CD4-positive, alpha-beta T cell treated with Interferon alpha-2 for 1 hour (primary cell): ENCODE results near the gene NAA10.

ENCODE experiments used
- DNase-seq, 2 donors: peaks; one replicate each; pipeline ENCODE4 v3.0.0-alpha.2; 2020 to 2022

Gene NAA10

DNA sequence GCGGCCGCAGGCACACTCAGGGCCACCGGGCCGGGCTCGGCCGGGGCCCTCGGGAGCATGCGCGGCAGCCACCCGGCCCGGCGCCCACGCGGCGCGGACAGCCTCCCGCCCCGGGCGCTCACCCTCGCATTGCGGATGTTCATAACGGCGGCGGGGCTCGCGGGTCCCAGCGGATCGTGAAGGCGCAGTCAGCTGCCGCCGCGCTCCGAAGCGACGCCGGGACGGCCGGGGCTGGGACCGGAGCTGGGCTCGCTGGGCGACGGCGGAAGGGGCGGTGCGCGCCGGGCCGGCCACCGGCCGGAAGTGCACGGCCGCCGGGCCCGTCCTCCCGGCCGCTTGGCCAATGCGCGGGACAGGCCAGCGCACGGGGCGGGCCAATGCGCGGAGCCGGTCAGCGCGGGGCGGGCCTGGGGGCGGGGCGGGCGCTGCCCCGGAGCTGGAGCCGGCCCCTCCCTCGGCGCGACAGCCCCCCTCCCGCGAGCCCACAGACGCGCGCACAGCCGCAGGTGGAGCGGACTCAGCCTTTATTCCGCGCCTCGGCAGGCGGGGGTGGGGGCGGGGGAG is at the start of gene NAA10:
Gene NAA10 (minus strand): TSS at position 276 of the 564 bp plus-strand sequence. CDS start 133 bp downstream, at position 143.
- peak; percentile 57 to 76 for DNase-seq

GRCh38 chrX:153983321-153983801 is 48.5 kb upstream of the NAA10 start:
- peak in 1 of 2 donors; percentile 35 for DNase-seq

- DNase-seq: peak; percentile 72 to 82
Observed at GRCh38 chrX:153981771-153982533, 47.1 kb upstream of the NAA10 start.

DNA sequence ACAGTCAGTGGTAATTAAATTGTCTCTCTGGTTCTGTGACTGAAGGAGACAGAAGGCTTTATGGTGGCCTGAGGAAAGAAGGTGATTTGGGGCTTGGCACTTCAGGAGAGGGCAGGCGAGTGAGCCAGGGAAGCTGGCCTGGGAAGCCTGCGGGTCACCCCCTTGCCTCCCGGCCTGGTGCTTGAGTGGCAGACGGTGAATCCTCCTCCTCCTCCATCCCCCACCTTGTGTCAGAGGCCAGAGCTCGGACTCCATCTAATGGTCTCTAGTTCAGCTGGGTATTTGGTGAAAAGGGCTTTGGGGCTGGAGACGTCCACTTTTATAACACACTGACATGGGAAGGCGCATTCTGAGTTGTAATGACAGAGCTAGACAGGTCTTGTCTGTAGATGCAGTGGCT is 46.4 kb upstream of the NAA10 start:
- no peak for DNase-seq

DNA sequence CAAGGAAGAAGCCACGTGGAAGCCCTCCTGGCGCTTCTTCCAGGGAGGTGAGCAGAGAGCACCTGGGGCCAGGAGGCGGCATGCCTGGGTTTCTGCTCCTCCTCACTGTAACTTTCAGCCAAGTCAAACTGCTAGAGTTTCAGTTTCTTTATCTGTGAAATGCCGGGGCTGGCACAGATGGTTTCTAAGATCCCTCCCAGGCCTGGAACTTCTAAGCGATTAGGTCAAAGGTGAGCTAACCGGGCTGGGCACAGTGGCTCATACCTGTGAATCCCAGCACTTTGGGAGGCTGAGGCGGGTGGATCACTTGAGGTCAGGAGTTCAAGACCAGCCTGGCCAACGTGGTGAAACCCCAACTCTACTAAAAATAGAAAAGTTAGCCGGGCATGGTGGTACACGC is 45.6 kb upstream of the NAA10 start:
- peak; percentile 47 to 71 for DNase-seq

DNA sequence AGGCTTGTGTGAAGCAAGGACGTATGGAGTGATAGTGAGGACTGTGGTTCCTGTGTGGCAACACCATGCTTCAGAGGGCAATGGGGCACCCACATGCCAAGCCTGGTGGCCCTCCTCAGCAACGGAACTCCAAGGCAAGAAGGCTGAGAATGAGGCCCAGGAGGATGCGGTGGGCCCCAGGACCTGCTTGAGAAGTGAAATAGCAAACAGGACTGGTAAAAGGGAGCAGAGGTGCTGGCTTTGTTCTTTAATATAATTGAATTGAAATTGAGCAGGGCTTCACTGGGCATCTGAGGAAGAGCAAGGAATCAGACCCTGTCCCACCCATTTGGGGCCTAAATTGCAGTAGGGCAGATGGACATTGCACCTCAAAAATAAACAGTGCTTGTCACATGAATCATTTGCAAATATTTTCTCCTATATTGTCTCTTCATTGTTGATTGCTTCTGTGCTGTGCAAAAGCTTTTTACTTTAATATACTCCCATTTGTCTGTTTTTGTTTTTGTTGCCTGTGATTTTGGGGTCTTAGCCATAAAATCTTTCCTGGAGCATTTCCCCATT is 40.0 kb upstream of the NAA10 start:
- no peak for DNase-seq

DNA sequence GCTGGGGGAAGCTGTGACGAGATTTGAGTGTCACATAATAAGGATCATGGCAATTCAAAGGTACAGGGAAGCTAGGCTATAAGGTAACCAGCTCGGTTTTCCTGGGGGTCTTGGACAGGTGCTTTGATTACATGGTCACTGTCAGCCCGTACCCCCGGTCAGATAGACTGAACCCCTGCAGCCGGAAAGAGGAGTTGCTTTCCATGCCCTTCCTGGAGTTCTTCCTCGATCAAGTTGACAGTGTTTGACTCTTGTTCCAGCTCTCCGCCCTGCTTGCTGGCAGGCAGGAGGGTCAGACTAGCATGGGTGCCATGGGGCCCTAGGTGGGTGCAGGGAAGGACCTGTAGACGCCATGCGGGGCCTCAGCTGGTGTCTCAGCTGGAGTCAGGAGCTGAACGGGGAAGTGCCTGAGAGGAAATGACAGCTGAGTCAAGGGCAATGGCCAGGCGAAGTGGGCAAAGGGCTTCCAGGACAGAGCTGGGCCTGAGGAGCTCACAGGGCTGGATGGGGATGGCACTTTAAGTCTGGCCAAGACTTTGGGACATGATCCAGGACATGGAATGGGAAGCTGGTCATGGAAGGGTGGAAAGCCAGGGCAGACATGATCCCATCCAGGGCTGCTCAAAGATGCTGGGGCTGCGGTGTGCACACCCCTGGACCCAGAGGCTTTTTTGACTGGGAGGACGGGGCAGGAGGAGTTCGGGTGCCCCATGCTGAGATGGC is 39.3 kb upstream of the NAA10 start:
- no peak for DNase-seq

GRCh38 chrX:153973127-153974002 is 38.5 kb upstream of the NAA10 start:
- DNase-seq: no peak

GRCh38 chrX:153972368-153973126 is 37.7 kb upstream of the NAA10 start, which contains the start of gene TMEM187:
Gene TMEM187, plus strand, starts transcription at chrX:153972754. Its CDS starts 9,309 bp downstream, at chrX:153982063.
- DNase-seq: peak; percentile 90 to 92

DNA sequence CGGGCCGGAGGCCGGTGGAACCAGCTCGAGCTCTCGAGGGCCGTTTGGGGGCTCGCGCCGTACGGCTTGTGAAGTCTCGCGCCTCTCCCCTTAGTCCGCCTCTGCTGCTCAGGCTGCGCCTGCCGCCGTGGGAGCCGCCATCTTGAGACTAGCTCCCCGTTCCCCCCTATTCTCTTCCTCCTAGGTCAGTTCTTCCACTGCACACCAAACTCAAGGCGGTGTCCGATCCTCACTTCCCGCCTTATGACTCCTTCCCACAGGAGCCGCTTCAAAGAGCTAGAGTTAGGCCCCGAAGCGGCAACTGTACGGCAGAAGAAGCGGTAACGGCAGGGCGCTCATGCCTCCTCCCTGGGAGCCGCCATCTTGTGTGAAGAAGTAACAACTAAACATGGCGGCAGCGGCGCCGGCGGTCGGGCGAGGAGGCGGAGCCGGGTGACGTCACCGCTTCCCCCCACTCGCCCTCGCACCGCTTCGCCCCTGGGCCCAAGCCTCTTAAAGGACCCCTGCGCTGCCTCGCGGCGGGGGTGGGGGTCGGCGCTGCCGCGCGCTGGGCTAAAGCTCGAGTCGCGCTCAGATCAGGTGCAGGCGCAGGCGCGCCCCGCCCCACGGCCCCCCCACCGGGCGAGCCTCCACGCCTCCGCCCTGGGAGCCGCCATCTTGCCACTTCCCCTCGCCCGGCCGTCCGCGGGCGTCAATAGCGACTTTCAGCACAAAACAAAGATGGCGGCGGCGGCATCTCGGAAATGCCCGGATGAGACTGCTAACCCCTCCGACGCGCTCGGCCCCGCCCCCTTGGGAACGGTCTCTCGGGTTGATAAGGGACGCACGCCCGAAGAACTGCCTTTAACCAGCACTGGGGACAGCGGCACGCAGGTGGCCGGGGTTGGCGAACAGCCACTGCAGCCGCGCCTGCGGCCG is 36.9 kb upstream of the NAA10 start, which contains the start of gene HCFC1:
Gene HCFC1 (minus strand): TSS at position 369 of the 918 bp plus-strand sequence. CDS start 978 bp downstream, outside the sequence.
- peak; percentile 93 to 94 for DNase-seq

- peak; percentile 91 to 93 for DNase-seq
Observed at GRCh38 chrX:153971124-153971449, 36.2 kb upstream of the NAA10 start.

DNA sequence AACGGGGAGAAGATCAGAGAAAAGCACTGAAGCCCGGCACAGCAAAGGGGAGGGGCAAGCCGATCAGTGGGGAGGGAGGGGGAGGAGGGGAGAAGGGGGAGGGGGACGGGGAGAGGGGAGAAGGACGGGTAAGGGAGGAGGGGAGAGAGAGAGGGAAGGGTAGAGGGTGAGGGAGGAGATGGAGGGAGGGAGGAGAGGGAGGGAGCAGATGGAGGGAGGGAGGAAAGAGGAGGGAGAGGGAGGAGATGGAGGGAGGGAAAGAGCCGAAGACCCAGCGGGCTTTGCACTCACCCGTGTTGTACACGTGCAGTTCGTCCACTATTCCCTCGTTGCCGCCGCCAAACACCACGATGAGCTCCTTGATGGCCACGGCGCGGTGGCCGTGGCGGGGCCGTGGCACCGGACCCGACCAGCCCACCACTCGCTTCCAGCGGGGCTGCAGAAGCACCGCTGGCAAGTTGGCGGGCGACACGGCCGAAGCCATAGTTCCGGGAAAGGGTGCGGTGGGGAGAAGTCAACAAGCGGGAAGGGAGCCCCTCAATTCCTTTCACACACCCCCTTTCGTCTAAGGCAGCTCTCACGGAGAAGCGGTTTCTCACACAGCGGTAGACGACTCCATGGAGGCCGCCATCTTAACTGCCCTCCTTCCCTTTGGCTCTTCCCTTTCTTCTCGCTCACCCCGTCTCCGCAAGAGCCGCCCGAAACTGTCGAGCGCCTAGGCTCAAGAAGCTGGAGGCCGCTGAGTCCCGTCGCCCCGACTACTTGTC is 35.7 kb upstream of the NAA10 start:
- DNase-seq: peak; percentile 36 to 60

GRCh38 chrX:153969904-153970356 is 35.1 kb upstream of the NAA10 start:
- no peak for DNase-seq

- no peak for DNase-seq
Observed at GRCh38 chrX:153969125-153969903, 34.5 kb upstream of the NAA10 start.

- peak; percentile 60 to 64 for DNase-seq
Observed at GRCh38 chrX:153968754-153969124, 33.9 kb upstream of the NAA10 start.

GRCh38 chrX:153968255-153968654 is 33.4 kb upstream of the NAA10 start:
- DNase-seq: no peak

- peak; percentile 80 to 86 for DNase-seq
Observed at GRCh38 chrX:153967536-153968224, 32.8 kb upstream of the NAA10 start.
